Measurements from ENCODE around the gene VPS41. TPM values are rescaled to one million over a fixed set of nuclear protein-coding genes. Genes with fewer than 3 reads are reported as not detected.
"Not testable (repeated sequence)": the region's sequence is repeated elsewhere in the genome, so short reads cannot be mapped to it uniquely, and the experiment has no call there.

VPS41 gene
- 33.8 TPM for polyA plus RNA-seq (ENCODE audit: insufficient read length)

GRCh38 chr7:38908759-38909335 lies at the start of gene VPS41:
Gene VPS41 (minus strand): TSS chr7:38909191. CDS start chr7:38909174, 17 bp downstream.
- peak; percentile 62 for DNase-seq (ENCODE audit: low read depth)

- DNase-seq (ENCODE audit: low read depth) = no peak
Measured at GRCh38 chr7:38955892-38956291, 46.9 kb upstream of the VPS41 start.

GRCh38 chr7:38953971-38954370 lies 45.0 kb upstream of the VPS41 start:
- DNase-seq (ENCODE audit: low read depth) = no peak

GRCh38 chr7:38953227-38953626 lies 44.2 kb upstream of the VPS41 start:
- no peak for DNase-seq (ENCODE audit: low read depth)

- no peak for DNase-seq (ENCODE audit: low read depth)
Measured at GRCh38 chr7:38951213-38951612, 42.2 kb upstream of the VPS41 start.

GRCh38 chr7:38950309-38950708 lies 41.3 kb upstream of the VPS41 start:
- no peak for DNase-seq (ENCODE audit: low read depth)

- DNase-seq (ENCODE audit: low read depth) = not testable (repeated sequence)
Measured at GRCh38 chr7:38947541-38947940, 38.5 kb upstream of the VPS41 start.

GRCh38 chr7:38942431-38943051 lies 33.5 kb upstream of the VPS41 start:
- no peak for DNase-seq (ENCODE audit: low read depth)

GRCh38 chr7:38940774-38941173 lies 31.8 kb upstream of the VPS41 start:
- no peak for DNase-seq (ENCODE audit: low read depth)

GRCh38 chr7:38938589-38938988 lies 29.6 kb upstream of the VPS41 start:
- DNase-seq (ENCODE audit: low read depth) = no peak

- DNase-seq (ENCODE audit: low read depth) = no peak
Measured at GRCh38 chr7:38938001-38938485, 29.1 kb upstream of the VPS41 start.

- no peak for DNase-seq (ENCODE audit: low read depth)
Measured at GRCh38 chr7:38936641-38937040, 27.6 kb upstream of the VPS41 start.

GRCh38 chr7:38934536-38934935 lies 25.5 kb upstream of the VPS41 start:
- DNase-seq (ENCODE audit: low read depth) = no peak

- DNase-seq (ENCODE audit: low read depth) = no peak
Measured at GRCh38 chr7:38934051-38934450, 25.1 kb upstream of the VPS41 start.

GRCh38 chr7:38932509-38933168 lies 23.6 kb upstream of the VPS41 start:
- DNase-seq (ENCODE audit: low read depth) = peak; percentile 9

- DNase-seq (ENCODE audit: low read depth) = no peak
Measured at GRCh38 chr7:38929460-38930171, 20.6 kb upstream of the VPS41 start.

GRCh38 chr7:38928506-38928905 lies 19.5 kb upstream of the VPS41 start:
- no peak for DNase-seq (ENCODE audit: low read depth)

- no peak for DNase-seq (ENCODE audit: low read depth)
Measured at GRCh38 chr7:38927751-38928150, 18.8 kb upstream of the VPS41 start.

- DNase-seq (ENCODE audit: low read depth) = no peak
Measured at GRCh38 chr7:38920731-38921130, 11.7 kb upstream of the VPS41 start.

GRCh38 chr7:38916396-38916795 lies 7.4 kb upstream of the VPS41 start:
- no peak for DNase-seq (ENCODE audit: low read depth)

GRCh38 chr7:38909870-38910269 lies 879 bp upstream of the VPS41 start:
- DNase-seq (ENCODE audit: low read depth) = no peak

- no peak for DNase-seq (ENCODE audit: low read depth)
Measured at GRCh38 chr7:38907766-38908165, 1.2 kb downstream of the VPS41 start.
